Memory B cell (primary cell): ENCODE measurements around the gene SYNGAP1.

Source experiments
- ATAC-seq: fragments of 150-1000 bp; cut with Tn5 transposase; 2 replicates; pipeline ENCODE4 v1.10.0; 2021; ENCODE audit warnings: low read depth, mild to moderate bottlenecking, moderate library complexity
- DNase-seq, 2 donors: peaks; one replicate each; pipeline ENCODE4 v3.0.0; 2022; ENCODE audit warnings: low spot score in 2 of 2
- H3K27ac Mint-ChIP-seq: one replicate; pipeline ENCODE4 v1.8.0; 2022; ENCODE audit warnings: mild to moderate bottlenecking, moderate library complexity, mixed read lengths
- H3K27me3 Mint-ChIP-seq: one replicate; pipeline ENCODE4 v1.8.0; 2022; ENCODE audit warnings: mixed read lengths
- H3K36me3 Mint-ChIP-seq: one replicate; pipeline ENCODE4 v1.8.0; 2022; ENCODE audit warnings: mild to moderate bottlenecking, mixed read lengths
- H3K4me1 Mint-ChIP-seq: one replicate; pipeline ENCODE4 v1.8.0; 2022; ENCODE audit warnings: mixed read lengths
- H3K4me3 Mint-ChIP-seq: one replicate; pipeline ENCODE4 v1.8.0; 2022; ENCODE audit warnings: mild to moderate bottlenecking, moderate library complexity, mixed read lengths
- H3K9me3 Mint-ChIP-seq: one replicate; pipeline ENCODE4 v1.8.0; 2022; ENCODE audit warnings: mixed read lengths

Gene SYNGAP1

DNA sequence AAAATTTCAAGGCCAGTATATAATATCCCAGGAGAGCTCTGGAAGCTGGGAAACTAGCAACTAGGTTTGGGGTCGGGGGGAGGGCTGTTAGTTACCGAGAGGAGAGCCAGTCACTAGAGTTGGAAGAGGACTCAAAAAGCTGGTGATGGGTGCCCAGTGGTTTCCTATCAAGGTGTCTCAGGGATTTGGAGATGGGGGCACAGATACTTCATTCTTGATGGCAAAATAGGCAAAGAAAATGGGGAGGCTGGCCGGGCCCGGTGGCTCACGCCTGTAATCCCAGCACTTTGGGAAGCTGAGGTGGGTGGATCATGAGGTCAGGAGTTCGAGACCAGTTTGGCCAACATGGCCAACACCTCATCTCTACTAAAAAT is 8.2 kb upstream of the SYNGAP1 start:
- no peaks in the 10 kb centered on the region for H3K27me3 Mint-ChIP-seq
- no peak for ATAC-seq
- peaks cover 22% of the 10 kb centered on the region for H3K36me3 Mint-ChIP-seq

DNA sequence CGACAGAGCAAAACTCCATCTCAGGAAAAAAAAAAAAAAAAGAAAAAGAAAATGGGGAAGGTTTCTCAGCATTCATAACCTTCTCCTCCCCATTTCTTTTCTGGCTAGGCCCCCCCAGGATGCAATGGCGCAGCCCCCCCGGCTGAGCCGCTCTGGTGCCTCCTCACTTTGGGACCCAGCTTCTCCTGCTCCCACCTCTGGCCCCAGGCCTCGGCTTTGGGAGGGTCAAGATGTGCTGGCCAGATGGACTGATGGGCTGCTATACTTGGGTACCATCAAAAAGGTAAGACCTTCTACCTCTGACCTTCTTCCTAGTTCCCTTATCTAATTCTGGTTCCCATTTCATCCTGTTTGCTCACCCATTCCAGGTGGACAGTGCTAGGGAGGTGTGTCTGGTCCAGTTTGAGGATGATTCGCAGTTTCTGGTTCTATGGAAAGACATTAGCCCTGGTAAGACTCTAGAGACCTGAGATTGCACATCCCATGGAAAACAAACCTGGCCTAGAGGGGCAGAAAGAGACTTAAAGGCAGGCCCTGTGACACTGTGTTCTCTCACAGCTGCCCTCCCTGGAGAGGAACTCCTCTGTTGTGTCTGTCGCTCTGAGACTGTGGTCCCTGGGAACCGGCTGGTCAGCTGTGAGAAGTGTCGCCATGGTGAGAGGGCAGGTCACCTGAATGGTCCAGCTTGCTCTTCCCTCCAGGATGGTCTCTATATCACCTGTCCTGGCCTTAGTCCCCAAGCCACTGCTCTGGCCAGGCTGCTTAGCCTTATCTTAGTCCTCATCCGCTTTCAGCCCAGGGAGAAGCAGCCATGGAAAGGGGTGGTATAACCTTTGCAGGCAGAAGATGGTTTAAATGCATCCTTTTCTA is 7.5 kb upstream of the SYNGAP1 start:
- Mint-ChIP-seq H3K36me3 (peaks cover 22% of the 10 kb centered on the region), H3K9me3 (no peaks in the 10 kb centered on the region), H3K27ac (peak overlapping the region; percentile 98), H3K4me3 (peak overlapping the region; percentile 96), H3K4me1 (peaks cover 54% of the 10 kb centered on the region), H3K27me3 (no peaks in the 10 kb centered on the region)
- DNase-seq, result no peak
- ATAC-seq, result no peak

More for the DNA sequence above, 8.2 kb upstream of the SYNGAP1 start:
- peaks cover 49% of the 10 kb centered on the region for H3K4me1 Mint-ChIP-seq
- H3K9me3 Mint-ChIP-seq, result no peaks in the 10 kb centered on the region
- DNase-seq, result no peak
- H3K4me3 Mint-ChIP-seq, result peak overlapping the region; percentile 96
- peak overlapping the region; percentile 98 for H3K27ac Mint-ChIP-seq

DNA sequence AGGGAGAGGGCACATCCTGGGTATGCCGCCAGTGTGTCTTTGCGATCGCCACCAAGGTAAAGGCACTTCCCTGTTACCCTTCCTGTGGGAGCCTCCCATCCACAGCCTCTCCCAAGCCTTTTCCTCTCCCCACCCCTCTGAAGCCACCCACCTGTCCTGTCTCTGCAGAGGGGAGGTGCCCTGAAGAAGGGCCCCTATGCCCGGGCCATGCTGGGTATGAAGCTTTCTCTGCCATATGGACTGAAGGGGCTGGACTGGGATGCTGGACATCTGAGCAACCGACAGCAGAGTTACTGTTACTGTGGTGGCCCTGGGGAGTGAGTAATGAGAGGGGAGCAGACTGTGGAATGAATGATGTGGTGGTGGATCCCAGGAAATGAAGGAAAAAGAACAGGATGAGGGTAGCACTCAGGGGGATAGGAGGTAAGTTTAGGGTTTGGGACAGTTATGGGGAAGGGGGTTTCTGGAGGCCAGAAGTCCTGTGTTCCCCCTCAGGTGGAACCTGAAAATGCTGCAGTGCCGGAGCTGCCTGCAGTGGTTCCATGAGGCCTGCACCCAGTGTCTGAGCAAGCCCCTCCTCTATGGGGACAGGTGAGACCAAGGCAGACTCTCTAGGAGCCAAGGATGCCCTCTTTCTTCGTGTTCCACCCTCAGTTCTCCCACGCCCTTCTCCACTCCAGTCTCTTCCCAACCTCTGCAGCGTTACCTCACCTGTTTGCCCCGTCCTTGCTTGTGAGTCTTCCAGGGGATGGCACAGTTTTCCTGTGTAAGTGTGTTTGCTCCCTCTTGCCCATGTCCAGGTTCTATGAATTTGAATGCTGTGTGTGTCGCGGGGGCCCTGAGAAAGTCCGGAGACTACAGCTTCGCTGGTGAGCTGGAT is 6.4 kb upstream of the SYNGAP1 start:
- Mint-ChIP-seq H3K4me3 (peak overlapping the region; percentile 27), H3K4me1 (peaks cover 58% of the 10 kb centered on the region), H3K27me3 (no peaks in the 10 kb centered on the region), H3K27ac (peak overlapping the region; percentile 92), H3K9me3 (no peaks in the 10 kb centered on the region), H3K36me3 (peaks cover 22% of the 10 kb centered on the region)
- ATAC-seq (no peak), DNase-seq (no peak)

DNA sequence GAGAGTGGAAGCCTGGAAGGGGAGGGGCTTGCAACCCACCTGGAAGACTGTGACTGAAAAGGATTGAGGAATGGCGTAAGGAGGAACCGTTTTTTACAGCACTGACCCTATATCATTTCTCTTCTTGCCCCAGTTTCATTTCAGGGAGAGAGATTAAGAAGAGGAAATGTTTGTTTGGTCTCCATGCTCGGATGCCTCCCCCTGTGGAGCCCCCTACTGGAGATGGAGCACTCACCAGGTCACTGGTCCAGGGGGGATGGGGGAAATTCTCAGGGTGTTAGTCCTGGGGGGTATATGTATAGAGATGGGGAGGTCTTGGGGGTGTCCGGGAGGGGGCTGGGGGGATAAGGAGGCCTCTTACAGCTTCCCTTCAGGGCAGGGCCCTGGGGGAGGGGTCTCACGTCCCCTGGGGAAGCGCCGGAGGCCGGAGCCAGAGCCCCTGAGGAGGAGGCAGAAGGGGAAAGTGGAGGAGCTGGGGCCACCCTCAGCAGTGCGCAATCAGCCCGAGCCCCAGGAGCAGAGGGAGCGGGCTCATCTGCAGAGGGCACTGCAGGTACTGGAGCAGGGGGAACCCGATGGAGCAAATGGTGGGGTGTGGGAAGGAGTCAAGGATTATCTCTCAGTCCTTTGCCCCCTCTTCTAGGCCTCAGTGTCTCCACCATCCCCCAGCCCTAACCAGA is 5.1 kb upstream of the SYNGAP1 start:
- peaks cover 22% of the 10 kb centered on the region for H3K36me3 Mint-ChIP-seq
- ATAC-seq, result no peak
- peak overlapping the region; percentile 92 for H3K27ac Mint-ChIP-seq
- peak in 1 of 2 donors; percentile 61 for DNase-seq
- no peaks in the 10 kb centered on the region for H3K27me3 Mint-ChIP-seq
- peaks cover 55% of the 10 kb centered on the region for H3K4me1 Mint-ChIP-seq
- no peaks in the 10 kb centered on the region for H3K9me3 Mint-ChIP-seq
- peak overlapping the region; percentile 37 for H3K4me3 Mint-ChIP-seq

DNA sequence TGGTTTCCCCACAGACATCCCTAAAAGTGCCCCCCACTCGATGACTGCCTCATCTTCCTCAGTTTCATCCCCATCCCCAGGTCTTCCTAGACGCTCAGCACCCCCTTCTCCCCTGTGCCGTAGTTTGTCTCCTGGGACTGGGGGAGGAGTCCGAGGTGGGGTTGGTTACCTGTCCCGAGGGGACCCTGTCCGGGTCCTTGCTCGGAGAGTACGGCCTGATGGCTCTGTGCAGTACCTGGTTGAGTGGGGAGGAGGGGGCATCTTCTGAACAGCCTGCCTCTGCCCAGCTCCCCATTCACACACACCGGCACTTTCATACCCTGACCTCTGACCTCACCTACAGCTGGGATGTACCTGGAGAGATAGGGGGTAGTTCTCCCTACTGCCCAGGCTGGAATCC is 4.0 kb upstream of the SYNGAP1 start:
- peak overlapping the region; percentile 92 for H3K27ac Mint-ChIP-seq
- no peak for DNase-seq
- H3K4me3 Mint-ChIP-seq, result peak overlapping the region; percentile 18
- H3K27me3 Mint-ChIP-seq, result no peaks in the 10 kb centered on the region
- no peak for ATAC-seq
- no peaks in the 10 kb centered on the region for H3K9me3 Mint-ChIP-seq
- peaks cover 22% of the 10 kb centered on the region for H3K36me3 Mint-ChIP-seq
- H3K4me1 Mint-ChIP-seq, result peaks cover 51% of the 10 kb centered on the region

DNA sequence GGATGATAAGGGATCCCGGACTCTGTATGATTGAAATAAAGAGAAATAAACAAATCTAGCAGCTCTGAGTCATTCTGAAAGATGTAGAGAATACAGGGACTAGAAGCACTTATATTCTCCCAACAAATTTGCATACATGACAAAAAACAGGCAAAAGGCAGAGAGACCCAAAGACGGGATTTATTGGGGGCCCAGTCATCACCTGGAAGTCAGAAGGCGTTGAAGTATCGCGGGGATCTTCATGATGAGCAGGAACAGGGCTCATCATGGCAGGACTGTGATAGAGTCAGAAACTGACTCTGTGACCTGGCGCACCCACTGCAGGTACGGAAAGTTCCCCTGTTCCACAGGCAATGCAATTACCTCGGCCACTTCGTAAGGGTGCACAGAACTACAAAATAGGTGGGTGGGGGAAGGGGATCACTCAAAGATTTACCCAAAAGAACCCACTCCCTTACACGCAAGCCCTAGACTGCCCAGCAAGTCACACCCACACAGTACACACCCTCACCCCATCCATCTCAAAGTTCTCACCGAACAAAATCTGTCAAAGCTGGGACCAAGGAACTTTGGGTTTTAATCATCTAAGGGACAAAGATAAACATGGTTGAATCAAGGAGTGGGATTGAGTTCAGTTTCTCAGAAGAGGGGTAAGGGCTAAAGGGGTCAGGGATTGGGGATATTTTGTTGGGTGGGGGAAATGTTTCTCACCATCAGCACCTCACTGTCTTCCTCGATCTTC is 3.3 kb upstream of the SYNGAP1 start:
- no peaks in the 10 kb centered on the region for H3K9me3 Mint-ChIP-seq
- peak overlapping the region; percentile 92 for H3K27ac Mint-ChIP-seq
- ATAC-seq (no peak), DNase-seq (no peak)
- H3K36me3 Mint-ChIP-seq, result peaks cover 22% of the 10 kb centered on the region
- no peaks in the 10 kb centered on the region for H3K27me3 Mint-ChIP-seq
- peaks cover 49% of the 10 kb centered on the region for H3K4me1 Mint-ChIP-seq
- peak overlapping the region; percentile 91 for H3K4me3 Mint-ChIP-seq

DNA sequence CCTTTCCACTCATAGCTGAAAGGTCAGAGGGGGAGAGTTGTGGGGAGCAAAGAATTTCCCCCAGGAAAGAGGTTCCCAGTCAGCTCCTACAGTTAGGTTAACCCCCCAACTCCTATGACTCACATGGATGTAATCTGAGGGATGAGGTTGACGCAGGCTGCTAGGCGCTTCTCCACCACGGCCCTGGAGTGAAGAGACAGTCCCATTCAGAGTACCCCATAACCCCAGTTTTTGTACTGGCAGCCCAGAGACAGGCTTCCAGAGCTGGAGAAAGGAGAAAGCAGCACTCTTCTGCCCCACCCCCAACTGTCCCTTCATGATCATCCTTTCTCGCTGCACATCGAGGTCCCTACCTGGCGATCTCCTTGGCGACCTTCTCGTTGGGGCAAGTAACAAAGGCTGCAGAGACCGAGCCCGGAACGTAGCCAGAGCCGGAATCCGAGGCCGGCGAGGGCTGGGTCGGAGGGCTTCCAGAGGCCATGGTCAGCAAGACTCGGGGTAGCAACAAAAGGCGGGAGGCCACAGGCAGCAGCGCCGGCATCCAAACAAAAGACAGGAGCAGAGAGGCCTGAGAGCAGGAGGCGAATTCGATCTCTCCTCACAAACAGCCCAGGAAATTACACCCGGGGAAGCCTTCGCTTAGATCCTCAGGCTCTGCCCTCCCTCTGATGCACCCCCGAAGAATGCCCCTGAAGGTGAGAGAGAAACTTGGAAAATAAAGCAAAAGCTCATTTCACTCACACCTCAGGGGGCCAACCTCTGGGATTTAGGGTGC is 2.5 kb upstream of the SYNGAP1 start:
- no peaks in the 10 kb centered on the region for H3K9me3 Mint-ChIP-seq
- no peak for ATAC-seq
- H3K4me3 Mint-ChIP-seq, result peak overlapping the region; percentile 91
- peak overlapping the region; percentile 92 for H3K27ac Mint-ChIP-seq
- no peak for DNase-seq
- peaks cover 21% of the 10 kb centered on the region for H3K36me3 Mint-ChIP-seq
- H3K4me1 Mint-ChIP-seq, result peaks cover 47% of the 10 kb centered on the region
- no peaks in the 10 kb centered on the region for H3K27me3 Mint-ChIP-seq

DNA sequence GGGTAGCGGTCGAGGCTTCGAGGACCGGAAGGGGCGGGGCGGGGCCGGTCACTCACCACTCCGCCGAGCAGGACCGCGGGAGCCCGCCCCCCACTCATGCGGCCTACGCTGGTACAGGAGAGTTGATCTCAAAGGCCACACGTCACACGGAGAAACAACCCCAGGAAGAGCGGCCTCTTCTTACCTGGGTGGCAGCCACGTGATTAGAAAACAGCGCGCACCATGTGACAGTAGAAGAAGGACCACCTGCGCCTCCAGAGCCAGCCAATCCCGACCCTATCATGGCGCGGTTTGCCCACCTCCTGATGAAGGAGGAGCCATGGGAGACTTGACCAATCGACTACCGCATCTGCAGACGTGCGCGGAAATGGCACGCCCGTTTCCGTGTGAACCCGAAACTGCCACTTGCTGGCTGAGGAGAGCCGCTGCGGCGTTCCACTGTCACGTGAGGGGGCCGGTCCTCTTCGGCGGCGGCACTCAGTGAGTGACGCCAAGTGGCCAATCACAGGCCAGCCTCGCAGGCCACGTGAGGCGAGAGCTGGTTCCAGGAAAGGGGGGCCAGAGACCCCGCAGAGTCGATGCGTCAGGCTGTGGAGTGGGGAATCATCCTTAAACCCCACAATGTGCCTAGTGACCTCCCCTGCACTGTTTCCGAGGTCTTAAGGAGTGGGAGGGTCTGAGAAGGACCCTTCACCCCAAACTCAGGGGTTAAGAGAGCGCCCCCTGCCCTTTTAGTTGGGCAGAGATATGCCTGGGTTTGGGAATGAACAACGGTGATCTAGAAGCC is 1.8 kb upstream of the SYNGAP1 start, which contains the start of gene CUTA:
CUTA (minus strand) TSS at position 205 of the 787 bp plus-strand sequence; CDS start at position 98, 107 bp downstream.
- DNase-seq (peak; percentile 90 to 97), ATAC-seq (peak; percentile 82)
- Mint-ChIP-seq H3K4me1 (peaks cover 40% of the 10 kb centered on the region), H3K27me3 (no peaks in the 10 kb centered on the region), H3K4me3 (peak within 1 kb of the TSS; percentile 91), H3K9me3 (no peaks in the 10 kb centered on the region), H3K27ac (peak within 1 kb of the TSS; percentile 92), H3K36me3 (peaks cover 15% of the 10 kb centered on the region)

DNA sequence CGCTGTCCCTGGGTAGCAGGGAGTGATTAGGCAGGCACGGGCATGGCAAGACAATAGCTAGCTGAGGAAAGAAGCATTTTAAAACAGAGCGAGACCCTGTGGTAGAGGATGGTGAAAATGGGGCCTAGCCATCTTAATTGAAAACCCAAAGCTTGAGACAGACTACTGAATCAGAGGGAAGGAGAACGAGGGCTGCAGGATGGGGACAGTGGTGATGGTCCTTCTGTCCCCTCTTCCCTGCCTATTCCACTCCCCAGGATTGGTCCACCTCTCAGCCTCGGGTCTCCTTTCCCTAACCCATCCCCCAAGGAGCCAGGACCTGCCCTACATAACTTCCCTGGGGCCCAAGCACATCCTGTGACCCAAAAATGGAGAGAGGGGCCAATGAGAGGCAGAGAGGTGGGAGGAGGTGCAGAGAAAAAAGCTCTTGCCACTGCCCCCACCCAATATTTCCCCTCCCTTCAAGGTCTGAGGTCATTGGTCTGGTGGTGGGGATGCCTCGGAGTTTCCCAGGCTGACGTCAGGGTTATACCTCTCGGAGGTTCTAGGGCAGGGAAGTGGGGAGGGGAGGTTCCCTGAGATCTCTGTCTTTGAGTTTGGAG is 1.1 kb upstream of the SYNGAP1 start:
- peaks cover 37% of the 10 kb centered on the region for H3K4me1 Mint-ChIP-seq
- no peak for ATAC-seq
- H3K9me3 Mint-ChIP-seq, result no peaks in the 10 kb centered on the region
- DNase-seq, result no peak
- peaks cover 12% of the 10 kb centered on the region for H3K36me3 Mint-ChIP-seq
- peak overlapping the region; percentile 92 for H3K27ac Mint-ChIP-seq
- peak overlapping the region; percentile 91 for H3K4me3 Mint-ChIP-seq
- H3K27me3 Mint-ChIP-seq, result no peaks in the 10 kb centered on the region

DNA sequence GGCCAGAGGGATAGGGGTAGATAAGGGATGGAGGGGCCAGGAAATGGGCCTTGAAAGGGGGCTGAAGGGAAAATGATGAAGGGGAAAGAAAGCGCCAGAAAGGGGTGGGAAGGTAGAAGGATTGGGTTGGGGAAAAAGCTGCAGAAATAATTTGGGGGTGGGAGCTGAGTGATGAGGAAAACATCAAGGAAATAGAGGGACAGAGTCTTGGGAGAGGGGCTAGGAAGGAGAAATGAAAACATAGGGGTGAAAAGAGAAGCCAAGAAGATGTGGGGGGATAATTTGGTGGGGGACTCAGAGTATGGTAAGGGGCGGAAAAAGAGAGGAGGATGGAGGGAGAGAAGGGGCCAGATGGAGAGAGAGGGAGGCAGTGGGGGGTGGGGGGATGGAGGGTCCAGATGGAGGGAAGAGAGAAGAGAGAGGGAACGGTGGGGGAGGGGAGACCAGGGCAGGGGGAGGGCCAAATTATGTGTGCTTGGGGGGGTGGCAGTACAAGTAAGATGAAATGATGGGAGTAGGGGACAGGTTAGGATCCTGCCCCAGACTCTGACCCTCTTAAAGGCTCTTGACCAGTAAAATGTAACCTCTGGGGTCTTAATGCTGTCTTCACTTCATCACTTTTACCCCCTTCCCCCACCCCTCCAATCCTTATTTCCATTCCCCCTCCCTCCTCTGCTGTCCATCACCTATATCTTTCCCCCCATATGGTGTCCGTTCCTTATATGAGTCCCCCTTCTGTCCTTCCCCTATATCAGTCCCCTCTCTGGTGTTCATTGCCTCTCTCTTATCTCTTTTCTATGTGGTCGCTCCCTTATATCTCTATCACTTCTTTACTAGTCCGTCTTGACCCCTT is 852 bp downstream of the SYNGAP1 start:
- ATAC-seq, result no peak
- Mint-ChIP-seq H3K27ac (no peak overlapping the region), H3K4me1 (peaks cover 38% of the 10 kb centered on the region)

DNA sequence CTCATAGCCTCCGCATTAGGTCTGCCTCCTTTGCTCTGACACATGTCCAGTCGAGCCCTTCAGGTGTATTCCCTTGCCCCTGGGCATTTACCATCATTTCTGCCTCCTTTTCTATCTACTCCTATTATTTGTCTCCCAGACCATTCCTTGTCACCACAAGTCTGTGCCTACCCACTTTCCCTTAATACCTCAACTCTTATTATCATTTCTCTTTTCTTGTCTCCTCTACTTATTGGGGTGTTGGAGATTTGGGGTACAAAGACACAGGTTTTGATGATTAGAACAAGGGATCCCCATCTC is 1.4 kb downstream of the SYNGAP1 start:
- Mint-ChIP-seq H3K4me1 (peaks cover 35% of the 10 kb centered on the region), H3K4me3 (no peak overlapping the region), H3K36me3 (no peaks in the 10 kb centered on the region), H3K9me3 (no peaks in the 10 kb centered on the region), H3K27me3 (no peaks in the 10 kb centered on the region), H3K27ac (no peak overlapping the region)
- no peak for DNase-seq
- ATAC-seq, result no peak

More for the DNA sequence above, 852 bp downstream of the SYNGAP1 start:
- H3K4me3 Mint-ChIP-seq, result no peak overlapping the region
- no peaks in the 10 kb centered on the region for H3K9me3 Mint-ChIP-seq
- peaks cover 1% of the 10 kb centered on the region for H3K36me3 Mint-ChIP-seq
- no peak for DNase-seq
- H3K27me3 Mint-ChIP-seq, result no peaks in the 10 kb centered on the region
